GM12801 (cell line): ENCODE results near the gene MLH1.

Experiments used
- CTCF ChIP-seq: IDR thresholded peaks from one replicate; pipeline ENCODE4 v1.5.1; 2011; ENCODE audit warnings: control low read depth; ENCODE audit not compliant: insufficient read length; ENCODE audit errors: extremely low read depth

MLH1 gene

GRCh38 chr3:36969540-36970432, 23.5 kb upstream of the MLH1 start:
- TF ChIP-seq CTCF = no peak

GRCh38 chr3:36972163-36972562, 21.2 kb upstream of the MLH1 start:
- TF ChIP-seq CTCF = no peak

- no peak for TF ChIP-seq CTCF
Observed at GRCh38 chr3:36973139-36973538, 20.2 kb upstream of the MLH1 start.

GRCh38 chr3:36981006-36981405, 12.3 kb upstream of the MLH1 start:
- TF ChIP-seq CTCF = no peak

GRCh38 chr3:36988356-36988755, 5.0 kb upstream of the MLH1 start:
- TF ChIP-seq CTCF = no peak

- no peak for TF ChIP-seq CTCF
Observed at GRCh38 chr3:36989005-36989404, 4.3 kb upstream of the MLH1 start.

- no peak for TF ChIP-seq CTCF
Observed at GRCh38 chr3:36989568-36989967, 3.8 kb upstream of the MLH1 start.
